ENCODE results near the gene PIKFYVE. TPM values are rescaled to one million over a fixed set of nuclear protein-coding genes. Genes with fewer than 3 reads are reported as not detected.

PIKFYVE gene
- polyA plus RNA-seq, 1 donor (not counting 4 experiments of a cell fraction or from before 2014, with no cell fraction given) = 18.4 TPM

- Histone ChIP-seq H3K36me3 (ENCODE audit: control insufficient read depth in 2 of 2, extremely low read depth in 1 of 2, insufficient read depth in 2 of 2, low read length in 2 of 2) (peaks cover 11% of the 10 kb centered on the region in 2 experiments), H3K4me3 (ENCODE audit: control insufficient read depth in 2 of 3, extremely low read depth in 1 of 3, insufficient read depth in 2 of 3, low read depth in 1 of 3, low read length in 3 of 3) (no peak overlapping the region), H3K4me1 (ENCODE audit: control insufficient read depth, extremely low read depth, insufficient read depth, low read length) (peaks cover 21% of the 10 kb centered on the region), H2AFZ (ENCODE audit: control insufficient read depth, low read length) (no peak overlapping the region), H4K20me1 (ENCODE audit: control insufficient read depth, extremely low read depth, insufficient read depth, low read length) (no peaks in the 10 kb centered on the region), H3K79me2 (ENCODE audit: control insufficient read depth, insufficient read depth, low read length) (peaks cover 5% of the 10 kb centered on the region), H3K9me1 (ENCODE audit: control insufficient read depth, extremely low read depth, insufficient read depth, low read length) (no peaks in the 10 kb centered on the region), H3K27me3 (ENCODE audit: control insufficient read depth, extremely low read depth, insufficient read depth, low read length) (no peaks in the 10 kb centered on the region), H3K9me3 (ENCODE audit: control insufficient read depth, low read depth, low read length) (no peaks in the 10 kb centered on the region), H3K4me2 (ENCODE audit: control insufficient read depth, extremely low read depth, insufficient read depth, low read depth, low read length) (no peak overlapping the region), H3K9ac (ENCODE audit: control insufficient read depth, extremely low read depth, insufficient read depth, low read length) (no peak overlapping the region), H3K27ac (ENCODE audit: control insufficient read depth, insufficient read depth, low read length) (no peak overlapping the region)
- no peak for DNase-seq (ENCODE audit: low read depth, low spot score)
- no peak for FAIRE-seq
- TF ChIP-seq CTCF (optimal IDR thresholded peaks at IDR 0.05 in 1 of 3, IDR thresholded peaks at IDR 0.05 in 1 of 3, conservative IDR thresholded peaks at IDR 0.05 in 1 of 3; ENCODE audit: extremely low read depth in 1 of 3, insufficient read depth in 2 of 3, low read length in 3 of 3) (no peak), EZH2 (IDR thresholded peaks at IDR 0.05; ENCODE audit: low read length) (no peak)
- dilution Hi-C loops (cut with MboI; ENCODE audit: extremely low pct_ligation_motif_present, low sequenced_read_pairs) = no loop called here
Observed at GRCh38 chr2:208249296-208249695, 16.8 kb upstream of the PIKFYVE start.

- H3K4me3 ChIP-seq (ENCODE audit: control insufficient read depth in 2 of 3, extremely low read depth in 1 of 3, insufficient read depth in 2 of 3, low read depth in 1 of 3, low read length in 3 of 3) = no peak overlapping the region
Observed at GRCh38 chr2:208250388-208250787, 15.7 kb upstream of the PIKFYVE start.

More at GRCh38 chr2:208250388-208250787, 15.7 kb upstream of the PIKFYVE start:
- H3K27me3 ChIP-seq (ENCODE audit: control insufficient read depth, extremely low read depth, insufficient read depth, low read length) = no peaks in the 10 kb centered on the region
- FAIRE-seq (no peak), DNase-seq (ENCODE audit: low read depth, low spot score) (no peak)
- H4K20me1 ChIP-seq (ENCODE audit: control insufficient read depth, extremely low read depth, insufficient read depth, low read length) = no peaks in the 10 kb centered on the region
- H3K9me3 ChIP-seq (ENCODE audit: control insufficient read depth, low read depth, low read length) = no peaks in the 10 kb centered on the region
- no peak overlapping the region for H3K9ac ChIP-seq (ENCODE audit: control insufficient read depth, extremely low read depth, insufficient read depth, low read length)
- H3K4me1 ChIP-seq (ENCODE audit: control insufficient read depth, extremely low read depth, insufficient read depth, low read length) = peaks cover 21% of the 10 kb centered on the region
- TF ChIP-seq EZH2 (IDR thresholded peaks at IDR 0.05; ENCODE audit: low read length) (no peak), CTCF (optimal IDR thresholded peaks at IDR 0.05 in 1 of 3, IDR thresholded peaks at IDR 0.05 in 1 of 3, conservative IDR thresholded peaks at IDR 0.05 in 1 of 3; ENCODE audit: extremely low read depth in 1 of 3, insufficient read depth in 2 of 3, low read length in 3 of 3) (no peak)
- peak overlapping the region; percentile 18 for H3K4me2 ChIP-seq (ENCODE audit: control insufficient read depth, extremely low read depth, insufficient read depth, low read depth, low read length)
- H3K9me1 ChIP-seq (ENCODE audit: control insufficient read depth, extremely low read depth, insufficient read depth, low read length) = no peaks in the 10 kb centered on the region
- H3K27ac ChIP-seq (ENCODE audit: control insufficient read depth, insufficient read depth, low read length) = no peak overlapping the region
- H3K79me2 ChIP-seq (ENCODE audit: control insufficient read depth, insufficient read depth, low read length) = peaks cover 7% of the 10 kb centered on the region
- dilution Hi-C loops (cut with MboI; ENCODE audit: extremely low pct_ligation_motif_present, low sequenced_read_pairs) = no loop called here
- no peak overlapping the region for H2AFZ ChIP-seq (ENCODE audit: control insufficient read depth, low read length)
- peaks cover 11% of the 10 kb centered on the region in 2 experiments for H3K36me3 ChIP-seq (ENCODE audit: control insufficient read depth in 2 of 2, extremely low read depth in 1 of 2, insufficient read depth in 2 of 2, low read length in 2 of 2)
